GM12878 (cell line): Measurements from ENCODE around the gene AIFM1. TPM values are rescaled to one million over a fixed set of nuclear protein-coding genes. Genes with fewer than 3 reads are reported as not detected.

Experiments used
- ATAC-seq: fragments of 200-7000 bp; cut with Tn5 transposase; 3 replicates; pipeline ENCODE4 v1.9.1; 2020; ENCODE audit warnings: mild to moderate bottlenecking, moderate library complexity
- BruUV-seq: library from RNA; stranded (reverse); fragments of 400-500 nt; replicated peaks from 2 replicates; lab custom pipeline; 2021; lab: Mats Ljungman, UMichigan
- CTCF ChIA-PET: fragments of 300-600 bp; sonication (Branson Sonifier 250); formaldehyde crosslinking; extraction: SDS; loops from one replicate; lab custom pipeline; 2021; ENCODE audit warnings: inconsistent platforms; lab: Yijun Ruan, JAX
- POLR2A ChIA-PET: fragments of 350-600 bp; formaldehyde crosslinking; extraction: SDS; loops from one replicate; lab custom pipeline; 2021; ENCODE audit warnings: inconsistent platforms; lab: Charles Lee
- RAD21 ChIA-PET: fragments of 300-600 bp; sonication (Branson Sonifier 250); formaldehyde crosslinking; loops from one replicate; lab custom pipeline; 2023; ENCODE audit warnings: antibody characterized with exemption; ENCODE audit not compliant: unreplicated experiment; lab: Charles Lee
- SMC1A ChIA-PET: fragments of 300-600 bp; sonication (Branson Sonifier 250); formaldehyde crosslinking; loops from one replicate; lab custom pipeline; 2023; ENCODE audit not compliant: unreplicated experiment, uncharacterized antibody; lab: Charles Lee
- DNase-seq: peaks from one replicate; pipeline ENCODE4 v3.0.0-alpha.2; 2011; ENCODE audit warnings: low read depth, low spot score
- FAIRE-seq: peaks from 3 replicates; lab custom pipeline; 2011; peaks lifted over from hg19 to GRCh38; lab: Jason Lieb, UNC
- H2AFZ ChIP-seq: 2 replicates; pipeline ENCODE4 v1.6.0; 2011; ENCODE audit warnings: low read depth, low read length, control low read depth; ENCODE audit not compliant: control insufficient read depth
- H3K27ac ChIP-seq: 2 replicates; pipeline ENCODE4 v1.5.1; 2011; ENCODE audit warnings: control low read depth; ENCODE audit not compliant: control insufficient read depth, insufficient read depth
- H3K27me3 ChIP-seq, 2 experiments: replicated peaks in 1 of 2; 2 replicates each; pipeline versions ENCODE4 v1.6.0 to v1.6.1; 2011; ENCODE audit warnings: low read length in 1 of 2; ENCODE audit not compliant: control insufficient read depth in 2 of 2, insufficient read depth in 2 of 2
- H3K36me3 ChIP-seq, 2 experiments: 2 replicates each; pipeline ENCODE4 v1.5.1; 2011; ENCODE audit warnings: low read length in 1 of 2; ENCODE audit not compliant: control insufficient read depth in 2 of 2, insufficient read depth in 2 of 2
- H3K4me1 ChIP-seq: 2 replicates; pipeline ENCODE4 v1.6.1; 2011; ENCODE audit warnings: mild to moderate bottlenecking, low read length, moderate library complexity, mixed read lengths; ENCODE audit not compliant: control insufficient read depth, insufficient read depth
- H3K4me2 ChIP-seq: 2 replicates; pipeline ENCODE4 v1.6.0; 2011; ENCODE audit warnings: control low read depth; ENCODE audit not compliant: control insufficient read depth, insufficient read depth
- H3K4me3 ChIP-seq: fragments of 200-600 bp; sonication (generic); 2 replicates; pipeline ENCODE4 v1.5.1; 2016
- H3K79me2 ChIP-seq: 2 replicates; pipeline ENCODE4 v1.6.0; 2011; ENCODE audit warnings: low read length; ENCODE audit not compliant: control insufficient read depth, insufficient read depth
- H3K9ac ChIP-seq: 2 replicates; pipeline ENCODE4 v1.8.0; 2011; ENCODE audit warnings: low read length, control low read depth, mixed read lengths; ENCODE audit not compliant: control insufficient read depth, insufficient read depth
- H3K9me3 ChIP-seq: replicated peaks from 3 replicates; pipeline ENCODE4 v1.5.1; 2011; ENCODE audit warnings: mild to moderate bottlenecking, low read length; ENCODE audit not compliant: control insufficient read depth, insufficient read depth
- H4K20me1 ChIP-seq: 2 replicates; pipeline ENCODE4 v1.6.0; 2011; ENCODE audit not compliant: control insufficient read depth, insufficient read depth
- MYC ChIP-seq: IDR thresholded peaks from 2 replicates; pipeline ENCODE4 v1.6.1; 2011; ENCODE audit warnings: mild to moderate bottlenecking, low read length, moderate library complexity, inconsistent platforms; ENCODE audit not compliant: insufficient read depth, insufficient replicate concordance, insufficient read length, severe bottlenecking
- NBN ChIP-seq: fragments of 450-650 bp; IDR thresholded peaks from 2 replicates; pipeline ENCODE4 v1.6.1; 2016
- TCF7 ChIP-seq: IDR thresholded peaks from 2 replicates; pipeline ENCODE4 v1.6.1; 2014; ENCODE audit warnings: antibody characterized with exemption, borderline replicate concordance
- ZNF384 ChIP-seq: IDR thresholded peaks from 2 replicates; pipeline ENCODE4 v1.6.1; 2012; ENCODE audit warnings: low read depth, mild to moderate bottlenecking, low read length, improper control_type of control experiment, borderline replicate concordance
- WGBS: methylation state at CpG from one replicate; pipeline ENCODE4 v1.1.6; 2016; ENCODE audit warnings: low lambda C conversion rate; ENCODE audit not compliant: insufficient replicate concordance, insufficient coverage; ENCODE audit errors: missing lambda C conversion rate; 5-methylcytosine and 5-hydroxymethylcytosine counted together
- in situ Hi-C: fragments of 300-500 bp; cut with MboI; formaldehyde crosslinking; loops from 9 replicates; pipeline ENCODE4 v1.14.3; 2018; ENCODE audit warnings: mixed read lengths
- intact Hi-C: fragments of 100-400 bp; cut with micrococcal nuclease; formaldehyde crosslinking; loops from one replicate; pipeline ENCODE4 v1.14.2; 2022; ENCODE audit not compliant: unreplicated experiment
- polyA plus RNA-seq, 11 experiments: library from polyadenylated mRNA; depleted of rRNA in 4 of 11; unstranded in 6 of 11; stranded (reverse) in 5 of 11; fragments of >200 nt; fragmentation: Nextera tagmentation in 4 of 11; fragmentation: Illumina TruSeq in 1 of 11; extraction: Ambion mirVana in 4 of 11; extraction: Trizol in 1 of 11; gene quantifications; 1 replicate in 1 of 11; 2 replicates in 10 of 11; pipeline versions ENCODE4 v1.2.1 to v1.2.3, GENCODE V29; 2011 to 2016; ENCODE audit warnings: inconsistent platforms in 2 of 11, missing spikeins in 2 of 11, low read depth in 1 of 11
- total RNA-seq, 4 experiments: library from RNA; depleted of rRNA in 3 of 4; stranded (reverse); fragments of >200 nt in 3 of 4; fragmentation: Illumina TruSeq in 1 of 4; extraction: Trizol in 1 of 4; gene quantifications; 2 replicates each; pipeline versions ENCODE4 v1.2.1 to v1.2.3, GENCODE V29; 2013 to 2021
- TF ChIP-seq, protein P1 (sequence below): IDR thresholded peaks from 2 replicates; pipeline ENCODE4 v1.6.1; 2011; ENCODE audit warnings: mild to moderate bottlenecking, low read depth, low read length, moderate library complexity; ENCODE audit not compliant: insufficient replicate concordance

The AIFM1 gene
- total and polyA plus RNA-seq, 10 of the 15 experiments (the other 5 are each of a cell fraction or from before 2014, with no cell fraction given): 44.2 to 121 (median 80.0) TPM

DNA sequence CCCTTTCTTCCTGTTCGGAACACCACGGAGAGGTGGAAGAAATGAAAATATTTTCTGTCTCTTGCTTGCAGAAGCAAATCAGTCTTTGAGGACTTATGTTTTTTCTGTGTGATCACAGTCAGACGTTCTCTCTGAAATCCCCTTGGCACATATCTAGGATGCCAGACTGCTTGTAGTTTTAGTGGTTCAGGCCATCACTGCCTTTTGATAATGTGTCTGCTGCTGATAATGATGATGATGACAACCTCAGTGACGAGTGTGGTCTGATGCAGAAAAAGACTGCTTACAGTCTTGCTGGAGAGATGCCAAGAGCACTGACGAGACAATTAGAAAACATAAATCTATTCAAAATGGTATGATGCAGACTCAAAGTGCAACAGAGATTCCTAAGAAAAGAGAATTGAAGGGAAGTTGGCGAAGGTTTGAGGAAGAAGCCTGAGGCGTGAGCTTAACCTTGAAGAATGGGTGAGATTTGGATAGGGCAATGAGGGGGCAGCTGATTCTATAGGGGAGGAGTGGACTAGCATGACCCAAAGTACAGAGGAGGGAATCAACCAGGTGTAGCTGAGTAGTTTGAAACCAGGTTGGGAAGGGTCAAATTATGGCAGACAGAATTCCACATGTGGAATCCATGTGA lies 14.1 kb upstream of the AIFM1 start (continued):
- TF ChIP-seq, protein P1, sequence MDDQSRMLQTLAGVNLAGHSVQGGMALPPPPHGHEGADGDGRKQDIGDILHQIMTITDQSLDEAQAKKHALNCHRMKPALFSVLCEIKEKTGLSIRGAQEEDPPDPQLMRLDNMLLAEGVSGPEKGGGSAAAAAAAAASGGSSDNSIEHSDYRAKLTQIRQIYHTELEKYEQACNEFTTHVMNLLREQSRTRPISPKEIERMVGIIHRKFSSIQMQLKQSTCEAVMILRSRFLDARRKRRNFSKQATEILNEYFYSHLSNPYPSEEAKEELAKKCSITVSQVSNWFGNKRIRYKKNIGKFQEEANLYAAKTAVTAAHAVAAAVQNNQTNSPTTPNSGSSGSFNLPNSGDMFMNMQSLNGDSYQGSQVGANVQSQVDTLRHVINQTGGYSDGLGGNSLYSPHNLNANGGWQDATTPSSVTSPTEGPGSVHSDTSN: no peak
- TF ChIP-seq ZNF384: no peak
- no peak for TF ChIP-seq NBN

DNA sequence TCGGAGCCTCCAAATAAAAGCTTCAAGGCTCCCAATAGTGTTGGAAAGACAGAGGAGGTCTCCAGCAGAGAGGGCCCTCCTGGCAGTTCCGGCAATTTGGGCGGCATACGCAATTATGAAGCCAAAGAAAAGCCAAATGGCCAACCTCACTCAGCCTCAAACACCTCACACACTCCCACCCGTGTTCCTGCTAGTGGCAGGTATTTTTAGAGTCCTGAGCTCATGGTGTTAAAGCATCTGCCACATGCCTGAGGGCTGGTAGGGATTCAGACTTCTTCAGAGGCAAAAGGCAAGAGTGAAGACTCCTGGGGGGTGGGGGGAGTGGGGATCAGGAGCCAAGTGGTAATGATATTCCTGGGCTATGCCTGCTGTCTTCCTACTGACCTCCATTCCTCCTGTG lies 13.5 kb upstream of the AIFM1 start:
- ChIA-PET POLR2A (no interaction called here), CTCF (no interaction called here), RAD21 (no interaction called here), SMC1A (no interaction called here)
- H3K27me3 ChIP-seq: no peaks in the 10 kb centered on the region
- H3K27ac ChIP-seq: no peak overlapping the region
- peaks cover 16% of the 10 kb centered on the region for H3K4me1 ChIP-seq
- no peaks in the 10 kb centered on the region for H3K36me3 ChIP-seq
- no peak for TF ChIP-seq TCF7
- no peak for TF ChIP-seq MYC
- H3K9ac ChIP-seq: no peak overlapping the region
- no peak overlapping the region for H2AFZ ChIP-seq
- no peaks in the 10 kb centered on the region for H4K20me1 ChIP-seq
- 81% methylated on average over 5 of the region's 5 CpGs for WGBS
- H3K79me2 ChIP-seq: peaks cover 31% of the 10 kb centered on the region
- intact Hi-C loops (loop anchor here (10.0 kb wide), 2 partner anchors 244 to 404 kb away; partner anchors contain the start of gene SASH3), in situ Hi-C loops (loop anchor here (10.0 to 25.0 kb wide), 2 partner anchors 94 to 567 kb away; no protein-coding TSS in a partner anchor)
- H3K4me3 ChIP-seq: no peak overlapping the region
- H3K9me3 ChIP-seq: no peaks in the 10 kb centered on the region; the same call in 2 of the 3 replicates
- FAIRE-seq (no peak), DNase-seq (no peak), ATAC-seq (no peak)
- BruUV-seq: no TSS peak
- no peak overlapping the region for H3K4me2 ChIP-seq
